Measurements from ENCODE around the gene B4GALT5.

B4GALT5 gene

DNA sequence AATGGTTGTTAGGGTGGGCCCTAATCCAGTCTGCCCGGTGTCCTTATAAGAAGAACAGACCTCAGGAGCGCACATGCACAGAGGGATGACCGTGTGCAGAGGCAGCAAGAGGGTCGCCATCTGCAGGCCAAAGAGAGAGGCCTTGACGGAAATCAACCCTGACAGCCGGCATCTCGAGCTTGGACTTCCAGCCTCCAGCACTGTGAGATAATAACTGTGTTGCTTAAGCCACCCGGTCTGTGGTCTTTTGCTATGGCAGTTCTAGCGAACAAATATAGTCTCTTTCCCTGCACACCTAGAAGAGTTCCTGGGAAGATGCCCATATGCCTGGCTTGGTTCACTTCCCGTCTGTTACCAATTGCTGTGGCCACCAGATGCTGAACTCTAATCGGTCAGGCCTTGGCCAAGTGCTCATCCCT, 110.5 kb downstream of the B4GALT5 start:
- TF ChIP-seq, protein P1, sequence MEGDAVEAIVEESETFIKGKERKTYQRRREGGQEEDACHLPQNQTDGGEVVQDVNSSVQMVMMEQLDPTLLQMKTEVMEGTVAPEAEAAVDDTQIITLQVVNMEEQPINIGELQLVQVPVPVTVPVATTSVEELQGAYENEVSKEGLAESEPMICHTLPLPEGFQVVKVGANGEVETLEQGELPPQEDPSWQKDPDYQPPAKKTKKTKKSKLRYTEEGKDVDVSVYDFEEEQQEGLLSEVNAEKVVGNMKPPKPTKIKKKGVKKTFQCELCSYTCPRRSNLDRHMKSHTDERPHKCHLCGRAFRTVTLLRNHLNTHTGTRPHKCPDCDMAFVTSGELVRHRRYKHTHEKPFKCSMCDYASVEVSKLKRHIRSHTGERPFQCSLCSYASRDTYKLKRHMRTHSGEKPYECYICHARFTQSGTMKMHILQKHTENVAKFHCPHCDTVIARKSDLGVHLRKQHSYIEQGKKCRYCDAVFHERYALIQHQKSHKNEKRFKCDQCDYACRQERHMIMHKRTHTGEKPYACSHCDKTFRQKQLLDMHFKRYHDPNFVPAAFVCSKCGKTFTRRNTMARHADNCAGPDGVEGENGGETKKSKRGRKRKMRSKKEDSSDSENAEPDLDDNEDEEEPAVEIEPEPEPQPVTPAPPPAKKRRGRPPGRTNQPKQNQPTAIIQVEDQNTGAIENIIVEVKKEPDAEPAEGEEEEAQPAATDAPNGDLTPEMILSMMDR (IDR thresholded peaks at IDR 0.05; ENCODE audit: insufficient read depth, low read length) = peak; percentile 21
- no peak for TF ChIP-seq SPI1 (IDR thresholded peaks at IDR 0.05; ENCODE audit: borderline replicate concordance, low read depth)
- no peak overlapping the region for H3K4me3 ChIP-seq (replicated peaks; ENCODE audit: insufficient read depth, low read length)
- no peaks in the 10 kb centered on the region for H3K27me3 ChIP-seq (ENCODE audit: insufficient read depth, poor library complexity, severe bottlenecking)
- no peak for DNase-seq (ENCODE audit: low read depth in 1 of 2, low spot score in 1 of 2)
- no peak overlapping the region for H3K27ac ChIP-seq (replicated peaks)

DNA sequence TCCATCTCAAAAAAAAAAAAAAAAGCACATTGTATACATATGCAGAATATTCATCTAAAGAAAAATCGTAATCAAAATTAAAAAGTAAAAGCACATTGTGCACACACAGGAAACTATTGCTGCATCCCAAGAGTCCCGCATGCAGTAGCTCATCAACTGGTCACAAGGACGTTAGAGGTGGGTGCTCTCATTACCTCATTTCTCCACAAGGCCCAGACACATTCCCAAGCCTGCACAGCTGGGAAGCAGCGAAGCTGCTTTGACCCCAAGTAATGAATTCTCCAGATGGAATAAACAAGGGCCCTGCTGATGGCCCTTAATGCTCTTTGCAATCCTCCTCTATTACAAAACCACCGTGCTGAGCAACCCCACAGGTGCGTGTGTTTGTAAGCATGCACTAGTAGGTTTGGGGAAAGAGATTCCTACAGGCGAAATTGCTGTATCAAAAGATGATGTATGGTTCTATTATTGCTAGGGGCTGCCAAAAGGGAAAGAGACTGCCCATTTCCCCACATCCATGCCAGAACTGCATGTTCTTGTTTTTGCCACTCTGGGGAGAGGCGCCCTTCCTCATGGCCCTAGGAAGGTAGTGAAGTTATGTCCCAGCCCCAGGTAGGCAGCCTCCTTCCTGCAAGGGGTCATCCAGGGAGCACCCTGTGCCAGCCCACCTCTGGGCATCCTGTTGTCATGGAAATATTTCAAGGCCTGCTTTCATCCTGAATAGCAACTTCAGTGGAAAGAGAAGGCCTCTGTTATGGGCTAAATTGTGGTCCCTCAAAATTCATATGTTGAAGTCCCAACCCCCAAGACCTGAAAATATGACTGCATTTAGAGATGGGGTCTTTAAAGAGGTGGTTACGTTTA, 111.1 kb downstream of the B4GALT5 start:
- TF ChIP-seq, protein P2, sequence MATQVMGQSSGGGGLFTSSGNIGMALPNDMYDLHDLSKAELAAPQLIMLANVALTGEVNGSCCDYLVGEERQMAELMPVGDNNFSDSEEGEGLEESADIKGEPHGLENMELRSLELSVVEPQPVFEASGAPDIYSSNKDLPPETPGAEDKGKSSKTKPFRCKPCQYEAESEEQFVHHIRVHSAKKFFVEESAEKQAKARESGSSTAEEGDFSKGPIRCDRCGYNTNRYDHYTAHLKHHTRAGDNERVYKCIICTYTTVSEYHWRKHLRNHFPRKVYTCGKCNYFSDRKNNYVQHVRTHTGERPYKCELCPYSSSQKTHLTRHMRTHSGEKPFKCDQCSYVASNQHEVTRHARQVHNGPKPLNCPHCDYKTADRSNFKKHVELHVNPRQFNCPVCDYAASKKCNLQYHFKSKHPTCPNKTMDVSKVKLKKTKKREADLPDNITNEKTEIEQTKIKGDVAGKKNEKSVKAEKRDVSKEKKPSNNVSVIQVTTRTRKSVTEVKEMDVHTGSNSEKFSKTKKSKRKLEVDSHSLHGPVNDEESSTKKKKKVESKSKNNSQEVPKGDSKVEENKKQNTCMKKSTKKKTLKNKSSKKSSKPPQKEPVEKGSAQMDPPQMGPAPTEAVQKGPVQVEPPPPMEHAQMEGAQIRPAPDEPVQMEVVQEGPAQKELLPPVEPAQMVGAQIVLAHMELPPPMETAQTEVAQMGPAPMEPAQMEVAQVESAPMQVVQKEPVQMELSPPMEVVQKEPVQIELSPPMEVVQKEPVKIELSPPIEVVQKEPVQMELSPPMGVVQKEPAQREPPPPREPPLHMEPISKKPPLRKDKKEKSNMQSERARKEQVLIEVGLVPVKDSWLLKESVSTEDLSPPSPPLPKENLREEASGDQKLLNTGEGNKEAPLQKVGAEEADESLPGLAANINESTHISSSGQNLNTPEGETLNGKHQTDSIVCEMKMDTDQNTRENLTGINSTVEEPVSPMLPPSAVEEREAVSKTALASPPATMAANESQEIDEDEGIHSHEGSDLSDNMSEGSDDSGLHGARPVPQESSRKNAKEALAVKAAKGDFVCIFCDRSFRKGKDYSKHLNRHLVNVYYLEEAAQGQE (IDR thresholded peaks at IDR 0.05; ENCODE audit: insufficient replicate concordance, low read depth) = no peak
- TF ChIP-seq SPI1 (IDR thresholded peaks at IDR 0.05; ENCODE audit: borderline replicate concordance, low read depth) (no peak), POLR2AphosphoS5 (IDR thresholded peaks at IDR 0.05; ENCODE audit: low read depth) (no peak), GABPA (IDR thresholded peaks at IDR 0.05; ENCODE audit: low read depth) (no peak)
- TF ChIP-seq, protein P1 (IDR thresholded peaks at IDR 0.05; ENCODE audit: insufficient read depth, low read length) = no peak
- DNase-seq (ENCODE audit: low read depth in 1 of 2, low spot score in 1 of 2) = no peak
- no peaks in the 10 kb centered on the region for H3K27me3 ChIP-seq (ENCODE audit: insufficient read depth, poor library complexity, severe bottlenecking)
- no peak overlapping the region for H3K4me3 ChIP-seq (replicated peaks; ENCODE audit: insufficient read depth, low read length)
- no peak overlapping the region for H3K27ac ChIP-seq (replicated peaks)

DNA sequence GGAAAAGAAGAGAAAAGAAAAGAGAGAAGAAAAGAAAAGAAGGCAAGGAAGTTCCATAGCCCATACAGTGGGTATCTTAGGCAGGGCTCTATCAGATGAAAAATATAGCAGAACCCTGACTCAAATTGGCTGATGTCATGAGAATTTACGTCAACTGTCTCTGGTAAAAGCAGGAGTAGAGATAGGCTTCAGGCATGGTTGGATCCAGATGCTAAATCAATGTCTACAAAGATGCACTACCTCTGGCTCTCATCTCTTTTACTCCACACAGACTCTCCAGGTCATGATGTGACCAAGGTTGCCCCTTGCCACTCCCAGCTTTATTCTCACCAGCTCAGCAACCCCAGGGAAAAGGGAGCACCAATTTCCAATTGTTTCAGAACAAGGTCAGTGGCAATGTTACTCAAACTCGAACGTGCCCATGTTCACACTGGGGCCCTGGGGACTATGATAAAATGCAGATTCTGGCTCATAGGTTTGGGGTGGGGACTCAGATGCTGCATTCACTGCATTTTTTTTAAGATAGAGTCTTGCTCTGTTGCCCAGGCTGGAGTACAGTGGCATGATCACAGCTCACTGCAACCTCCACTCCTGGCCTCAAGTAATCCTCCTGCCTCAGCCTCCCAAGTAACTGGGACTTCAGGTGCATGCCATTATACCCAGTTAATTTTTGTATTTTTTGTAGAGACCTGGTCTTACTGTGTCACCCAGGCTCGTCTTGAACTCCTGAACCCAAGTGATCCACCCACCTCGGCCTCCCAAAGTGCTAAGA, 112.3 kb downstream of the B4GALT5 start:
- DNase-seq (ENCODE audit: low read depth in 1 of 2, low spot score in 1 of 2) = no peak
- no peak overlapping the region for H3K27ac ChIP-seq (replicated peaks)
- no peaks in the 10 kb centered on the region for H3K27me3 ChIP-seq (ENCODE audit: insufficient read depth, poor library complexity, severe bottlenecking)
- no peak overlapping the region for H3K4me3 ChIP-seq (replicated peaks; ENCODE audit: insufficient read depth, low read length)
- TF ChIP-seq, protein P1 (IDR thresholded peaks at IDR 0.05; ENCODE audit: insufficient read depth, low read length) = no peak
- TF ChIP-seq, protein P2 (IDR thresholded peaks at IDR 0.05; ENCODE audit: insufficient replicate concordance, low read depth) = no peak
- no peak for TF ChIP-seq SPI1 (IDR thresholded peaks at IDR 0.05; ENCODE audit: borderline replicate concordance, low read depth)
- TF ChIP-seq POLR2AphosphoS5 (IDR thresholded peaks at IDR 0.05; ENCODE audit: low read depth) = no peak
- no peak for TF ChIP-seq GABPA (IDR thresholded peaks at IDR 0.05; ENCODE audit: low read depth)
